K562 (cell line): ENCODE results near the gene TAF1D. TPM values are rescaled to one million over a fixed set of nuclear protein-coding genes. Genes with fewer than 3 reads are reported as not detected.

Source experiments
- BRD4 ChIP-seq: fragments of 200-600 bp; sonication (generic); IDR thresholded peaks from 2 replicates; pipeline ENCODE4 v1.6.1; 2017; ENCODE audit warnings: inconsistent platforms
- CC2D1A ChIP-seq: fragments of 450-650 bp; IDR thresholded peaks from 2 replicates; pipeline ENCODE4 v1.6.1; 2017; ENCODE audit warnings: mild to moderate bottlenecking
- DIDO1 ChIP-seq: fragments of 450-650 bp; IDR thresholded peaks from 2 replicates; pipeline ENCODE4 v1.6.1; 2016; ENCODE audit warnings: low read depth, missing biosample characterization, missing genetic modification characterization
- DNMT1 ChIP-seq: fragments of 450-650 bp; IDR thresholded peaks from 2 replicates; pipeline ENCODE4 v1.6.1; 2016; ENCODE audit warnings: antibody characterized with exemption, mild to moderate bottlenecking
- ETS2 ChIP-seq: IDR thresholded peaks from 2 replicates; pipeline ENCODE4 v1.6.1; 2016; ENCODE audit warnings: borderline replicate concordance, missing genetic modification characterization, mild to moderate bottlenecking, moderate library complexity, missing compliant biosample characterization; ENCODE audit not compliant: poor library complexity, severe bottlenecking
- HNRNPK ChIP-seq: fragments of 200-400 bp; formaldehyde crosslinking; IDR thresholded peaks from one replicate; pipeline ENCODE4 v1.6.1; 2018; ENCODE audit warnings: mild to moderate bottlenecking, low read depth, low read length; ENCODE audit not compliant: poor library complexity, severe bottlenecking
- SNIP1 ChIP-seq: fragments of 450-650 bp; IDR thresholded peaks from 2 replicates; pipeline ENCODE4 v1.7.1; 2017; ENCODE audit warnings: low read depth, mild to moderate bottlenecking
- STAT5A ChIP-seq: IDR thresholded peaks from 2 replicates; pipeline ENCODE4 v1.6.1; 2012; ENCODE audit warnings: low read length, inconsistent platforms, borderline replicate concordance
- TBL1XR1 ChIP-seq, 2 experiments: IDR thresholded peaks; 2 replicates each; pipeline ENCODE4 v1.6.1; 2012; ENCODE audit warnings: improper control_type of control experiment in 2 of 2, low read length in 2 of 2, mild to moderate bottlenecking in 1 of 2
- TOE1 ChIP-seq, 2 experiments: fragments of 450-650 bp in 1 of 2; sonication (generic) in 1 of 2; formaldehyde crosslinking in 1 of 2; IDR thresholded peaks; 2 replicates each; pipeline versions ENCODE4 v1.7.1 to v1.8.0; 2016 to 2022; ENCODE audit warnings: borderline replicate concordance in 2 of 2, mild to moderate bottlenecking in 2 of 2, antibody characterized with exemption in 1 of 2, inconsistent platforms in 1 of 2, low read depth in 1 of 2, missing genetic modification reagents in 1 of 2, moderate library complexity in 1 of 2
- ZNF212 ChIP-seq: fragments of 450-650 bp; formaldehyde crosslinking; IDR thresholded peaks from 2 replicates; pipeline ENCODE4 v1.4.0; 2020; ENCODE audit warnings: mild to moderate bottlenecking
- ZNF586 ChIP-seq: fragments of 450-650 bp; formaldehyde crosslinking; conservative IDR thresholded peaks from 2 replicates; pipeline ENCODE4 v1.4.0; 2020; ENCODE audit warnings: mild to moderate bottlenecking, moderate library complexity
- ZNF76 ChIP-seq: fragments of 250-450 bp; sonication (Bioruptor Pico); IDR thresholded peaks from 2 replicates; pipeline ENCODE4 v1.4.0; 2020; ENCODE audit warnings: mild to moderate bottlenecking, moderate library complexity, borderline replicate concordance
- polyA plus RNA-seq, 8 experiments: library from polyadenylated mRNA; depleted of rRNA in 4 of 8; stranded (reverse) in 5 of 8; unstranded in 3 of 8; fragments of >200 nt; fragmentation: Nextera tagmentation in 2 of 8; fragmentation: Illumina TruSeq in 1 of 8; extraction: Ambion mirVana in 2 of 8; extraction: Trizol in 1 of 8; gene quantifications; 2 replicates each; pipeline versions ENCODE4 v1.2.1 to v1.2.3, GENCODE V29; 2011 to 2014; ENCODE audit warnings: inconsistent platforms in 1 of 8, missing spikeins in 1 of 8
- total RNA-seq, 7 experiments: library from RNA; depleted of rRNA in 6 of 7; stranded (reverse); fragments of >200 nt in 6 of 7; fragmentation: Illumina TruSeq in 2 of 7; extraction: Trizol in 2 of 7; gene quantifications; 2 replicates each; pipeline versions ENCODE4 v1.2.1 to v1.2.3, GENCODE V29; 2011 to 2021; ENCODE audit warnings: low replicate concordance in 1 of 7
- TF ChIP-seq, protein P1 (sequence below): fragments of 450-650 bp; IDR thresholded peaks from 2 replicates; pipeline ENCODE4 v1.6.1; 2016
- TF ChIP-seq, protein P2 (sequence below): sonication (generic); formaldehyde crosslinking; IDR thresholded peaks from 2 replicates; pipeline ENCODE4 v1.8.0; 2023; ENCODE audit warnings: mild to moderate bottlenecking, missing genetic modification reagents
- TF ChIP-seq, protein P3 (sequence below): fragments of 250-450 bp; sonication (Bioruptor Pico); IDR thresholded peaks from 2 replicates; pipeline ENCODE4 v1.5.0; 2022; ENCODE audit warnings: mild to moderate bottlenecking
- TF ChIP-seq, protein P4 (sequence below): fragments of 250-450 bp; sonication (Bioruptor Pico); IDR thresholded peaks from 2 replicates; pipeline ENCODE4 v1.9.0; 2021; ENCODE audit warnings: mild to moderate bottlenecking
- TF ChIP-seq, protein P5 (sequence below): sonication (generic); formaldehyde crosslinking; IDR thresholded peaks from 2 replicates; pipeline ENCODE4 v1.8.0; 2023; ENCODE audit warnings: mild to moderate bottlenecking, missing genetic modification reagents

The TAF1D gene
- total and polyA plus RNA-seq, 9 of the 15 experiments (the other 6 are each of a cell fraction or from before 2014, with no cell fraction given) = 122 to 347 (median 250) TPM

DNA sequence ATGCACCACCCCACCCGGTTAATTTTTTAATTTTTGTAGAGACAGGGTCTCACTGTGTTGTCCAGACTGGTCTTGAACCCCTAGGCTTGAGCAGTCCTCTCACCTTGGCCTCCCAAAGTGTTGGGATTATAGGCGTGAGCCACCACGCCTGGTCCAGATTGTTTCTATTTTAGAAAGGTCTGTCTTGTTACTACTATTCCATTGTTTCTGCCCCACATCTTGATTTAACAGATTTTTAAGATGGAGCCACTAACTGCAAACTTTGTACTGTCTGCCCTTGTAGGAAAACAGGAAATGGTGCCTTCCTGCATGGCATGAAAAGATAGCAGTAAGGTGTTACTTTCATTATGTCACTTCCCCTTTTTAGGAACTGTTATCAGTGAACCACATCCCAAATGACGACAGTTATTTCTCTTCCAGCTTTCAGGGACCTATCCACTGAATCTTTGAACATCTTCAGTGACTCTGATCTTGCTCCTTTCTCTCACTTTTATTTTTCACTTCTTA is 23.2 kb downstream of the TAF1D start (continued):
- TF ChIP-seq HNRNPK (no peak), DIDO1 (tag) (peak; percentile 68; the same call in 1 of the 2 replicates), ZNF76 (CRISPR knock-in tag) (no peak), BRD4 (peak; percentile 81), STAT5A (peak; percentile 92), TBL1XR1 (IDR thresholded peaks at IDR 0.05; ENCODE audit: low read length in 2 of 2) (peak; percentile 54 to 93; a peak in 3 of 4 replicates), CC2D1A (peak; percentile 79; the same call in 1 of the 2 replicates), DNMT1 (no peak), ZNF212 (no peak), SNIP1 (no peak), ZNF586 (no peak), ETS2 (no peak), TOE1 (IDR thresholded peaks at IDR 0.05; ENCODE audit: borderline replicate concordance) (0 out of 2 replicates have a peak, but pooled peaks have one; percentile 32), TOE1 (CRISPR knock-in tag; IDR thresholded peaks at IDR 0.05; ENCODE audit: borderline replicate concordance, low read depth) (no peak)
- TF ChIP-seq, protein P1, sequence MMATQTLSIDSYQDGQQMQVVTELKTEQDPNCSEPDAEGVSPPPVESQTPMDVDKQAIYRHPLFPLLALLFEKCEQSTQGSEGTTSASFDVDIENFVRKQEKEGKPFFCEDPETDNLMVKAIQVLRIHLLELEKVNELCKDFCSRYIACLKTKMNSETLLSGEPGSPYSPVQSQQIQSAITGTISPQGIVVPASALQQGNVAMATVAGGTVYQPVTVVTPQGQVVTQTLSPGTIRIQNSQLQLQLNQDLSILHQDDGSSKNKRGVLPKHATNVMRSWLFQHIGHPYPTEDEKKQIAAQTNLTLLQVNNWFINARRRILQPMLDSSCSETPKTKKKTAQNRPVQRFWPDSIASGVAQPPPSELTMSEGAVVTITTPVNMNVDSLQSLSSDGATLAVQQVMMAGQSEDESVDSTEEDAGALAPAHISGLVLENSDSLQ = peak; percentile 30; the same call in 1 of the 2 replicates
- TF ChIP-seq, protein P2, sequence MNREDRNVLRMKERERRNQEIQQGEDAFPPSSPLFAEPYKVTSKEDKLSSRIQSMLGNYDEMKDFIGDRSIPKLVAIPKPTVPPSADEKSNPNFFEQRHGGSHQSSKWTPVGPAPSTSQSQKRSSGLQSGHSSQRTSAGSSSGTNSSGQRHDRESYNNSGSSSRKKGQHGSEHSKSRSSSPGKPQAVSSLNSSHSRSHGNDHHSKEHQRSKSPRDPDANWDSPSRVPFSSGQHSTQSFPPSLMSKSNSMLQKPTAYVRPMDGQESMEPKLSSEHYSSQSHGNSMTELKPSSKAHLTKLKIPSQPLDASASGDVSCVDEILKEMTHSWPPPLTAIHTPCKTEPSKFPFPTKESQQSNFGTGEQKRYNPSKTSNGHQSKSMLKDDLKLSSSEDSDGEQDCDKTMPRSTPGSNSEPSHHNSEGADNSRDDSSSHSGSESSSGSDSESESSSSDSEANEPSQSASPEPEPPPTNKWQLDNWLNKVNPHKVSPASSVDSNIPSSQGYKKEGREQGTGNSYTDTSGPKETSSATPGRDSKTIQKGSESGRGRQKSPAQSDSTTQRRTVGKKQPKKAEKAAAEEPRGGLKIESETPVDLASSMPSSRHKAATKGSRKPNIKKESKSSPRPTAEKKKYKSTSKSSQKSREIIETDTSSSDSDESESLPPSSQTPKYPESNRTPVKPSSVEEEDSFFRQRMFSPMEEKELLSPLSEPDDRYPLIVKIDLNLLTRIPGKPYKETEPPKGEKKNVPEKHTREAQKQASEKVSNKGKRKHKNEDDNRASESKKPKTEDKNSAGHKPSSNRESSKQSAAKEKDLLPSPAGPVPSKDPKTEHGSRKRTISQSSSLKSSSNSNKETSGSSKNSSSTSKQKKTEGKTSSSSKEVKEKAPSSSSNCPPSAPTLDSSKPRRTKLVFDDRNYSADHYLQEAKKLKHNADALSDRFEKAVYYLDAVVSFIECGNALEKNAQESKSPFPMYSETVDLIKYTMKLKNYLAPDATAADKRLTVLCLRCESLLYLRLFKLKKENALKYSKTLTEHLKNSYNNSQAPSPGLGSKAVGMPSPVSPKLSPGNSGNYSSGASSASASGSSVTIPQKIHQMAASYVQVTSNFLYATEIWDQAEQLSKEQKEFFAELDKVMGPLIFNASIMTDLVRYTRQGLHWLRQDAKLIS (CRISPR knock-in tag) = no peak; the same call in 1 of the 2 replicates
- TF ChIP-seq, protein P3, sequence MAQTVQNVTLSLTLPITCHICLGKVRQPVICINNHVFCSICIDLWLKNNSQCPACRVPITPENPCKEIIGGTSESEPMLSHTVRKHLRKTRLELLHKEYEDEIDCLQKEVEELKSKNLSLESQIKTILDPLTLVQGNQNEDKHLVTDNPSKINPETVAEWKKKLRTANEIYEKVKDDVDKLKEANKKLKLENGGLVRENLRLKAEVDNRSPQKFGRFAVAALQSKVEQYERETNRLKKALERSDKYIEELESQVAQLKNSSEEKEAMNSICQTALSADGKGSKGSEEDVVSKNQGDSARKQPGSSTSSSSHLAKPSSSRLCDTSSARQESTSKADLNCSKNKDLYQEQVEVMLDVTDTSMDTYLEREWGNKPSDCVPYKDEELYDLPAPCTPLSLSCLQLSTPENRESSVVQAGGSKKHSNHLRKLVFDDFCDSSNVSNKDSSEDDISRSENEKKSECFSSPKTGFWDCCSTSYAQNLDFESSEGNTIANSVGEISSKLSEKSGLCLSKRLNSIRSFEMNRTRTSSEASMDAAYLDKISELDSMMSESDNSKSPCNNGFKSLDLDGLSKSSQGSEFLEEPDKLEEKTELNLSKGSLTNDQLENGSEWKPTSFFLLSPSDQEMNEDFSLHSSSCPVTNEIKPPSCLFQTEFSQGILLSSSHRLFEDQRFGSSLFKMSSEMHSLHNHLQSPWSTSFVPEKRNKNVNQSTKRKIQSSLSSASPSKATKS (CRISPR knock-in tag) = no peak
- TF ChIP-seq, protein P4, sequence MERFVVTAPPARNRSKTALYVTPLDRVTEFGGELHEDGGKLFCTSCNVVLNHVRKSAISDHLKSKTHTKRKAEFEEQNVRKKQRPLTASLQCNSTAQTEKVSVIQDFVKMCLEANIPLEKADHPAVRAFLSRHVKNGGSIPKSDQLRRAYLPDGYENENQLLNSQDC (CRISPR knock-in tag) = no peak
- TF ChIP-seq, protein P5, sequence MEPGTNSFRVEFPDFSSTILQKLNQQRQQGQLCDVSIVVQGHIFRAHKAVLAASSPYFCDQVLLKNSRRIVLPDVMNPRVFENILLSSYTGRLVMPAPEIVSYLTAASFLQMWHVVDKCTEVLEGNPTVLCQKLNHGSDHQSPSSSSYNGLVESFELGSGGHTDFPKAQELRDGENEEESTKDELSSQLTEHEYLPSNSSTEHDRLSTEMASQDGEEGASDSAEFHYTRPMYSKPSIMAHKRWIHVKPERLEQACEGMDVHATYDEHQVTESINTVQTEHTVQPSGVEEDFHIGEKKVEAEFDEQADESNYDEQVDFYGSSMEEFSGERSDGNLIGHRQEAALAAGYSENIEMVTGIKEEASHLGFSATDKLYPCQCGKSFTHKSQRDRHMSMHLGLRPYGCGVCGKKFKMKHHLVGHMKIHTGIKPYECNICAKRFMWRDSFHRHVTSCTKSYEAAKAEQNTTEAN (CRISPR knock-in tag) = no peak
